H1 (cell line): Measurements from ENCODE around the gene GABRR3. TPM values are rescaled to one million over a fixed set of nuclear protein-coding genes. Genes with fewer than 3 reads are reported as not detected.

ENCODE experiments used
- CTCF ChIA-PET: fragments of 300-600 bp; sonication (Branson Sonifier 250); formaldehyde crosslinking; loops from one replicate; lab custom pipeline; 2021; ENCODE audit not compliant: partially characterized antibody; lab: Charles Lee
- POLR2A ChIA-PET: fragments of 300-600 bp; sonication (Branson Sonifier 250); formaldehyde crosslinking; loops from one replicate; lab custom pipeline; 2021; ENCODE audit warnings: inconsistent platforms; ENCODE audit not compliant: partially characterized antibody; lab: Charles Lee
- DNase-seq, 2 experiments: peaks; one replicate each; pipeline versions ENCODE4 v3.0.0 to v3.0.0-alpha.2; 2010 to 2022; ENCODE audit warnings: low spot score in 2 of 2, low read depth in 1 of 2, mixed read lengths in 1 of 2
- FAIRE-seq: peaks from 2 replicates; lab custom pipeline; 2011; peaks lifted over from hg19 to GRCh38; lab: Jason Lieb, UNC
- H2AFZ ChIP-seq: 2 replicates; pipeline ENCODE4 v1.8.1; 2012; ENCODE audit warnings: low read length, inconsistent platforms
- H2AK5ac ChIP-seq: 2 replicates; pipeline ENCODE4 v1.6.1; 2013; ENCODE audit warnings: low read depth, low read length
- H2BK120ac ChIP-seq: replicated peaks from 2 replicates; pipeline ENCODE3; 2013; ENCODE audit warnings: low read depth, low read length, inconsistent platforms
- H2BK12ac ChIP-seq: 2 replicates; pipeline ENCODE4 v1.6.1; 2013; ENCODE audit warnings: low read depth, low read length
- H2BK15ac ChIP-seq: 2 replicates; pipeline ENCODE4 v1.6.1; 2013; ENCODE audit warnings: low read length
- H2BK20ac ChIP-seq: 2 replicates; pipeline ENCODE4 v1.6.1; 2013; ENCODE audit warnings: low read length
- H2BK5ac ChIP-seq: 2 replicates; pipeline ENCODE4 v1.6.1; 2013; ENCODE audit warnings: low read depth, low read length
- H3K14ac ChIP-seq: 2 replicates; pipeline ENCODE4 v1.6.1; 2013; ENCODE audit warnings: inconsistent platforms; ENCODE audit not compliant: insufficient read length
- H3K18ac ChIP-seq: 2 replicates; pipeline ENCODE4 v1.6.1; 2013; ENCODE audit warnings: low read length; ENCODE audit errors: extremely low read depth
- H3K23ac ChIP-seq: 2 replicates; pipeline ENCODE4 v1.6.1; 2013; ENCODE audit warnings: inconsistent platforms; ENCODE audit not compliant: insufficient read length
- H3K23me2 ChIP-seq: 2 replicates; pipeline ENCODE4 v1.6.1; 2013; ENCODE audit warnings: low read depth, low read length
- H3K27ac ChIP-seq: 2 replicates; pipeline ENCODE4 v1.6.1; 2011; ENCODE audit warnings: low read depth, low read length, inconsistent platforms
- H3K27me3 ChIP-seq, 4 experiments: replicated peaks in 1 of 4; 1 replicate in 1 of 4; 2 replicates in 3 of 4; pipeline versions ENCODE4 v1.6.1 to v1.8.1; 2011 to 2013; ENCODE audit warnings: low read length in 3 of 4, mild to moderate bottlenecking in 3 of 4, inconsistent platforms in 2 of 4, mixed read lengths in 2 of 4, moderate library complexity in 1 of 4; ENCODE audit not compliant: control insufficient read depth in 3 of 4, insufficient read depth in 3 of 4; ENCODE audit errors: extremely low read depth in 1 of 4
- H3K36me3 ChIP-seq, 4 experiments: 2 replicates each; pipeline versions ENCODE4 v1.6.1 to v1.8.1; 2011 to 2013; ENCODE audit warnings: mild to moderate bottlenecking in 4 of 4, low read length in 3 of 4, moderate library complexity in 2 of 4, control low read depth in 1 of 4, inconsistent platforms in 1 of 4; ENCODE audit not compliant: insufficient read depth in 4 of 4, control insufficient read depth in 2 of 4
- H3K4ac ChIP-seq: replicated peaks from 2 replicates; pipeline ENCODE3; 2013; ENCODE audit warnings: low read length, low read depth, mixed read lengths, inconsistent platforms; ENCODE audit not compliant: insufficient read length
- H3K4me1 ChIP-seq, 4 experiments: replicated peaks in 1 of 4; 1 replicate in 1 of 4; 2 replicates in 3 of 4; pipeline versions ENCODE4 v1.6.1 to v1.8.1; 2011 to 2013; ENCODE audit warnings: low read length in 3 of 4, inconsistent platforms in 2 of 4, mixed read lengths in 1 of 4; ENCODE audit not compliant: insufficient read depth in 4 of 4, control insufficient read depth in 3 of 4
- H3K4me2 ChIP-seq, 2 experiments: 2 replicates each; pipeline versions ENCODE4 v1.6.1 to v1.8.1; 2011 to 2013; ENCODE audit warnings: low read depth in 2 of 2, low read length in 2 of 2, control low read depth in 1 of 2, inconsistent platforms in 1 of 2, mild to moderate bottlenecking in 1 of 2; ENCODE audit not compliant: insufficient read depth in 1 of 2
- H3K4me3 ChIP-seq, 4 experiments: fragments of 200-600, 300-600 bp in 1 of 4; sonication (generic), shearing (Covaris generic), sonication (Bioruptor Twin) in 1 of 4; 2 replicates each; pipeline versions ENCODE4 v1.5.1 to v1.8.1; 2011 to 2016; ENCODE audit warnings: low read length in 4 of 4, low read depth in 3 of 4, control low read depth in 2 of 4, inconsistent platforms in 2 of 4, mild to moderate bottlenecking in 2 of 4, mixed read lengths in 1 of 4, moderate library complexity in 1 of 4; ENCODE audit not compliant: insufficient read depth in 2 of 4; ENCODE audit errors: extremely low read depth in 1 of 4
- H3K56ac ChIP-seq: replicated peaks from 2 replicates; pipeline ENCODE3; 2013; ENCODE audit warnings: low read depth, mild to moderate bottlenecking, mixed read lengths, low read length, inconsistent platforms; ENCODE audit not compliant: insufficient read length
- H3K79me1 ChIP-seq: 2 replicates; pipeline ENCODE4 v1.6.1; 2013; ENCODE audit warnings: low read depth, low read length, control low read depth
- H3K79me2 ChIP-seq, 2 experiments: 2 replicates each; pipeline versions ENCODE4 v1.6.1 to v1.8.1; 2012 to 2013; ENCODE audit warnings: low read length in 2 of 2, mild to moderate bottlenecking in 2 of 2, inconsistent platforms in 1 of 2; ENCODE audit not compliant: insufficient read depth in 2 of 2, control insufficient read depth in 1 of 2
- H3K9ac ChIP-seq, 4 experiments: replicated peaks in 1 of 4; 1 replicate in 1 of 4; 2 replicates in 3 of 4; pipeline versions ENCODE4 v1.6.1 to v1.8.1; 2011 to 2013; ENCODE audit warnings: low read depth in 3 of 4, low read length in 3 of 4, control low read depth in 2 of 4, mild to moderate bottlenecking in 2 of 4, moderate library complexity in 2 of 4, inconsistent platforms in 1 of 4; ENCODE audit errors: extremely low read depth in 1 of 4
- H3K9me3 ChIP-seq, 2 experiments: 2 replicates each; pipeline versions ENCODE4 v1.6.1 to v1.8.1; 2012 to 2013; ENCODE audit warnings: mild to moderate bottlenecking in 2 of 2, moderate library complexity in 2 of 2, control low read depth in 1 of 2, inconsistent platforms in 1 of 2, low read depth in 1 of 2, low read length in 1 of 2, mixed read lengths in 1 of 2; ENCODE audit not compliant: insufficient read depth in 2 of 2
- H4K20me1 ChIP-seq, 2 experiments: replicated peaks in 1 of 2; 2 replicates each; pipeline versions ENCODE3 to v1.8.1; 2011 to 2013; ENCODE audit warnings: inconsistent platforms in 2 of 2, low read length in 2 of 2, mild to moderate bottlenecking in 1 of 2; ENCODE audit not compliant: insufficient read depth in 2 of 2, control insufficient read depth in 1 of 2
- H4K5ac ChIP-seq: 2 replicates; pipeline ENCODE4 v1.6.1; 2013; ENCODE audit warnings: low read length, low read depth, mixed read lengths, inconsistent platforms; ENCODE audit not compliant: insufficient read length
- H4K8ac ChIP-seq: 2 replicates; pipeline ENCODE4 v1.8.0; 2013; ENCODE audit warnings: mild to moderate bottlenecking, moderate library complexity, low read length, inconsistent platforms; ENCODE audit not compliant: insufficient read depth; ENCODE audit errors: extremely low read depth
- H4K91ac ChIP-seq: replicated peaks from 2 replicates; pipeline ENCODE3; 2013; ENCODE audit warnings: low read length, mixed read lengths, inconsistent platforms; ENCODE audit not compliant: insufficient read length
- GABPA ChIP-seq: IDR thresholded peaks from 2 replicates; pipeline ENCODE4 v1.6.1; 2011; ENCODE audit warnings: mild to moderate bottlenecking, low read length, moderate library complexity, borderline replicate concordance; ENCODE audit not compliant: insufficient read depth
- KDM1A ChIP-seq: fragments of 200-600, 300-600 bp; sonication (generic); IDR thresholded peaks from 2 replicates; pipeline ENCODE4 v1.7.1; 2016; ENCODE audit warnings: mild to moderate bottlenecking, low read length, borderline replicate concordance
- POLR2AphosphoS5 ChIP-seq: IDR thresholded peaks from 2 replicates; pipeline ENCODE4 v1.6.1; 2011; ENCODE audit warnings: low read depth, low read length
- POU5F1 ChIP-seq: IDR thresholded peaks from 2 replicates; pipeline ENCODE4 v1.6.1; 2011; ENCODE audit warnings: low read depth, mild to moderate bottlenecking, low read length, moderate library complexity
- SIN3A ChIP-seq, 2 experiments: IDR thresholded peaks in 1 of 2; conservative IDR thresholded peaks in 1 of 2; 2 replicates each; pipeline ENCODE4 v1.6.1; 2011 to 2012; ENCODE audit warnings: low read length in 2 of 2, improper control_type of control experiment in 1 of 2, low read depth in 1 of 2, mild to moderate bottlenecking in 1 of 2
- SP4 ChIP-seq: IDR thresholded peaks from 2 replicates; pipeline ENCODE4 v1.6.1; 2012; ENCODE audit warnings: low read length, inconsistent platforms
- TBP ChIP-seq: IDR thresholded peaks from 2 replicates; pipeline ENCODE4 v1.6.1; 2011; ENCODE audit warnings: low read depth, low read length, improper control_type of control experiment
- TEAD4 ChIP-seq: IDR thresholded peaks from 2 replicates; pipeline ENCODE4 v1.6.1; 2012; ENCODE audit warnings: low read depth, low read length, inconsistent platforms, mixed read lengths
- WGBS, 2 experiments: shearing (Covaris generic) in 1 of 2; methylation state at CpG; one replicate each; pipeline versions ENCODE4 v1.1.6 to v1.1.7; 2013 to 2015; ENCODE audit warnings: low lambda C conversion rate in 2 of 2, mixed read lengths in 2 of 2, inconsistent platforms in 1 of 2, low coverage in 1 of 2, missing lambda C conversion rate in 1 of 2; ENCODE audit not compliant: insufficient replicate concordance in 2 of 2, insufficient coverage in 1 of 2, insufficient read length in 1 of 2; ENCODE audit errors: extremely low coverage in 1 of 2, missing lambda C conversion rate in 1 of 2; 5-methylcytosine and 5-hydroxymethylcytosine counted together
- polyA plus RNA-seq, 7 experiments: library from polyadenylated mRNA; depleted of rRNA in 3 of 7; stranded (reverse) in 5 of 7; unstranded in 2 of 7; fragments of >200 nt in 5 of 7; fragments of 200-250 nt in 2 of 7; gene quantifications; 1 replicate in 5 of 7; 2 replicates in 1 of 7; 4 replicates in 1 of 7; pipeline versions ENCODE4 v1.2.1 to v1.2.3, GENCODE V29; 2011 to 2013; ENCODE audit warnings: missing spikeins in 2 of 7, mixed read lengths in 2 of 7
- total RNA-seq: library from RNA; stranded (reverse); fragmentation: NEBNext Ultra II Directional; extraction: Animal tissue kit (Norgen Biotek cat#: 25700); gene quantifications from 2 replicates; pipeline ENCODE4 v1.2.1, GENCODE V29; 2021
- TF ChIP-seq, protein P1 (sequence below): IDR thresholded peaks from 2 replicates; pipeline ENCODE4 v1.6.1; 2012; ENCODE audit warnings: low read length, inconsistent platforms

Gene GABRR3
- total and polyA plus RNA-seq, 2 of the 8 experiments (the other 6 are each of a cell fraction or from before 2014, with no cell fraction given), result not detected

DNA sequence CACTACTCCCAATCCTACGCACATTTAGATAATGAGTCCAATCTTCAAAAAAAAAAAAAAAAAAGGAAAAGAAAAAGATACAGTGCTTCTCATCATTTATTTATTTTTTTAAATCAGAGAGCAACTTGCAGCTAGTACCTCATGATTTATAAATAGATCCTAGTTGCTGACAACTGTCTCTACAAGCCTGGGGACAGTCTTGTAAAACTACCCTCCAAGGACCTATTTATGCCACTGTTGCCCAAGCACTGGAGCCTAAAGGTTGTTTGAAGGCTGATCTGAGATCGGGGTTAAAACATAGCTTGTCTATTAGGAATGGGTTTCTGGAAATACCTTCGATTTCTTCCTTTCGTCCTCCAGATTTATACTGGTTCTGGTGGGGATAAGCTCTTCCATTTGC is 14.7 kb downstream of the GABRR3 start:
- Histone ChIP-seq H3K14ac (no peak overlapping the region), H3K4me3 (no peak overlapping the region), H3K23ac (no peak overlapping the region), H3K18ac (no peak overlapping the region), H3K27ac (no peak overlapping the region), H3K79me1 (no peaks in the 10 kb centered on the region), H4K8ac (no peak overlapping the region), H3K56ac (no peak overlapping the region), H3K9me3 (no peaks in the 10 kb centered on the region), H2BK20ac (no peak overlapping the region), H3K79me2 (no peaks in the 10 kb centered on the region), H3K23me2 (no peaks in the 10 kb centered on the region), H3K27me3 (no peaks in the 10 kb centered on the region), H2BK15ac (no peak overlapping the region), H4K91ac (no peak overlapping the region), H4K20me1 (no peaks in the 10 kb centered on the region), H2AFZ (no peak overlapping the region), H3K36me3 (no peaks in the 10 kb centered on the region), H3K4ac (no peak overlapping the region), H2BK5ac (no peak overlapping the region), H2AK5ac (no peak overlapping the region), H2BK120ac (no peak overlapping the region), H2BK12ac (no peak overlapping the region), H3K9ac (no peak overlapping the region), H3K4me2 (no peak overlapping the region), H4K5ac (no peak overlapping the region), H3K4me1 (no peaks in the 10 kb centered on the region)
- FAIRE-seq (no peak), DNase-seq (no peak)
- TF ChIP-seq SIN3A (conservative IDR thresholded peaks at IDR 0.05 in 1 of 2, IDR thresholded peaks at IDR 0.05 in 1 of 2; ENCODE audit: low read depth in 1 of 2, low read length in 2 of 2) (no peak), POU5F1 (no peak), POLR2AphosphoS5 (no peak), TEAD4 (no peak), SP4 (no peak), GABPA (no peak), KDM1A (no peak), TBP (no peak)
- TF ChIP-seq, protein P1, sequence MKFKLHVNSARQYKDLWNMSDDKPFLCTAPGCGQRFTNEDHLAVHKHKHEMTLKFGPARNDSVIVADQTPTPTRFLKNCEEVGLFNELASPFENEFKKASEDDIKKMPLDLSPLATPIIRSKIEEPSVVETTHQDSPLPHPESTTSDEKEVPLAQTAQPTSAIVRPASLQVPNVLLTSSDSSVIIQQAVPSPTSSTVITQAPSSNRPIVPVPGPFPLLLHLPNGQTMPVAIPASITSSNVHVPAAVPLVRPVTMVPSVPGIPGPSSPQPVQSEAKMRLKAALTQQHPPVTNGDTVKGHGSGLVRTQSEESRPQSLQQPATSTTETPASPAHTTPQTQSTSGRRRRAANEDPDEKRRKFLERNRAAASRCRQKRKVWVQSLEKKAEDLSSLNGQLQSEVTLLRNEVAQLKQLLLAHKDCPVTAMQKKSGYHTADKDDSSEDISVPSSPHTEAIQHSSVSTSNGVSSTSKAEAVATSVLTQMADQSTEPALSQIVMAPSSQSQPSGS, result no peak
- CTCF ChIA-PET, result interaction anchor here (1.9 to 8.0 kb wide), 8 partner anchors 9 to 309 kb away, joined by 3 to 85 read pairs (median 18); no protein-coding TSS in a partner anchor
- POLR2A ChIA-PET, result interaction anchor here (0.6 kb wide), 1 partner anchor 84 kb away, joined by 3 read pairs; no protein-coding TSS in a partner anchor
- 97% methylated on average over 4 of the region's 4 CpGs; no CpG with 5 or more reads in 1 of the 2 experiments for WGBS, 2 experiments
